ENCODE data around the gene MYLIP. TPM values are rescaled to one million over a fixed set of nuclear protein-coding genes. Genes with fewer than 3 reads are reported as not detected.

The MYLIP gene
- total and polyA plus RNA-seq, 2 donors (not counting 1 experiment from before 2014, with no cell fraction given), result 40.6 to 104 TPM

- no peak overlapping the region for H3K4me3 Mint-ChIP-seq
- no peaks in the 10 kb centered on the region for H3K9me3 ChIP-seq (ENCODE audit: control extremely low read depth in 1 of 3, control insufficient read depth in 2 of 3, insufficient read depth in 1 of 3, low read length in 2 of 3)
- no peak for TF ChIP-seq CTCF (IDR thresholded peaks at IDR 0.05)
- no peak for TF ChIP-seq EZH2 (IDR thresholded peaks at IDR 0.05; ENCODE audit: borderline replicate concordance, insufficient read depth, low read depth, low read length, poor library complexity, severe bottlenecking)
- H3K27ac ChIP-seq (ENCODE audit: low read length in 2 of 2), result no peak overlapping the region
- ChIA-PET POLR2A (no interaction called here), CTCF (no interaction called here)
- no peaks in the 10 kb centered on the region for H3K27me3 Mint-ChIP-seq
- no peaks in the 10 kb centered on the region for H3K36me3 ChIP-seq (replicated peaks in 1 of 2; ENCODE audit: control extremely low read depth in 1 of 2, control insufficient read depth in 1 of 2, extremely low read depth in 1 of 2, insufficient read depth in 2 of 2, low read length in 1 of 2)
- ATAC-seq (ENCODE audit: low read depth) (no peak), DNase-seq (no peak)
- no peak overlapping the region for H3K27ac Mint-ChIP-seq
- peaks cover 0 to 3% (median 0%) of the 10 kb centered on the region in 4 experiments for H3K27me3 ChIP-seq (replicated peaks in 1 of 4; ENCODE audit: control extremely low read depth in 1 of 4, control insufficient read depth in 3 of 4, insufficient read depth in 4 of 4, low read length in 3 of 4)
- H3K9me3 Mint-ChIP-seq (ENCODE audit: insufficient read depth), result no peaks in the 10 kb centered on the region
- WGBS (ENCODE audit: insufficient coverage), result 100% methylated on average over 4 of the region's 5 CpGs
- H3K79me2 ChIP-seq (ENCODE audit: control insufficient read depth, insufficient read depth, low read length), result no peaks in the 10 kb centered on the region
- no peak overlapping the region for H3K4me2 ChIP-seq (replicated peaks; ENCODE audit: low read depth, low read length, poor library complexity, severe bottlenecking)
- no peak overlapping the region for H3K4me3 ChIP-seq (ENCODE audit: control extremely low read depth in 1 of 5, extremely low read depth in 1 of 5, insufficient read depth in 1 of 5, low read depth in 2 of 5, low read length in 4 of 5)
- H4K20me1 ChIP-seq (ENCODE audit: control insufficient read depth, insufficient read depth, low read length, poor library complexity, severe bottlenecking), result no peaks in the 10 kb centered on the region
- H3K9ac ChIP-seq (ENCODE audit: low read length), result no peak overlapping the region
- intact Hi-C loops (cut with micrococcal nuclease), result no loop called here
- H3K4me1 Mint-ChIP-seq, result no peaks in the 10 kb centered on the region
- no peaks in the 10 kb centered on the region for H3K4me1 ChIP-seq (ENCODE audit: control insufficient read depth in 2 of 2, insufficient read depth in 2 of 2, low read length in 2 of 2)
- no peak overlapping the region for H2AFZ ChIP-seq (ENCODE audit: insufficient read depth, low read depth, low read length, poor library complexity, severe bottlenecking)
These were observed 19.8 kb upstream of the MYLIP start for GRCh38 chr6:16108921-16109658.

GRCh38 chr6:16109659-16110305 is 19.1 kb upstream of the MYLIP start:
- no peak overlapping the region for H3K27ac Mint-ChIP-seq

More at GRCh38 chr6:16109659-16110305, 19.1 kb upstream of the MYLIP start:
- Mint-ChIP-seq H3K9me3 (ENCODE audit: insufficient read depth) (no peaks in the 10 kb centered on the region), H3K4me3 (no peak overlapping the region), H3K27me3 (no peaks in the 10 kb centered on the region), H3K4me1 (no peaks in the 10 kb centered on the region)
- ChIA-PET CTCF (no interaction called here), POLR2A (no interaction called here)
- Histone ChIP-seq H3K4me2 (replicated peaks; ENCODE audit: low read depth, low read length, poor library complexity, severe bottlenecking) (no peak overlapping the region), H3K4me1 (ENCODE audit: control insufficient read depth in 2 of 2, insufficient read depth in 2 of 2, low read length in 2 of 2) (no peaks in the 10 kb centered on the region), H3K9ac (ENCODE audit: low read length) (no peak overlapping the region), H2AFZ (ENCODE audit: insufficient read depth, low read depth, low read length, poor library complexity, severe bottlenecking) (no peak overlapping the region), H3K79me2 (ENCODE audit: control insufficient read depth, insufficient read depth, low read length) (no peaks in the 10 kb centered on the region), H3K36me3 (replicated peaks in 1 of 2; ENCODE audit: control extremely low read depth in 1 of 2, control insufficient read depth in 1 of 2, extremely low read depth in 1 of 2, insufficient read depth in 2 of 2, low read length in 1 of 2) (no peaks in the 10 kb centered on the region), H3K4me3 (ENCODE audit: control extremely low read depth in 1 of 5, extremely low read depth in 1 of 5, insufficient read depth in 1 of 5, low read depth in 2 of 5, low read length in 4 of 5) (no peak overlapping the region), H4K20me1 (ENCODE audit: control insufficient read depth, insufficient read depth, low read length, poor library complexity, severe bottlenecking) (no peaks in the 10 kb centered on the region), H3K9me3 (ENCODE audit: control extremely low read depth in 1 of 3, control insufficient read depth in 2 of 3, insufficient read depth in 1 of 3, low read length in 2 of 3) (no peaks in the 10 kb centered on the region), H3K27ac (ENCODE audit: low read length in 2 of 2) (no peak overlapping the region), H3K27me3 (replicated peaks in 1 of 4; ENCODE audit: control extremely low read depth in 1 of 4, control insufficient read depth in 3 of 4, insufficient read depth in 4 of 4, low read length in 3 of 4) (peaks cover 0 to 3% (median 0%) of the 10 kb centered on the region in 4 experiments)
- ATAC-seq (ENCODE audit: low read depth) (no peak), DNase-seq (no peak)
- intact Hi-C loops (cut with micrococcal nuclease), result no loop called here
- no peak for TF ChIP-seq CTCF (IDR thresholded peaks at IDR 0.05)
- no peak for TF ChIP-seq EZH2 (IDR thresholded peaks at IDR 0.05; ENCODE audit: borderline replicate concordance, insufficient read depth, low read depth, low read length, poor library complexity, severe bottlenecking)
- 75% methylated on average over 4 of the region's 4 CpGs for WGBS (ENCODE audit: insufficient coverage)

Data from B cell (primary cell).